Measurements from ENCODE around the gene SRD5A1. TPM values are rescaled to one million over a fixed set of nuclear protein-coding genes. Genes with fewer than 3 reads are reported as not detected.

The SRD5A1 gene
- total RNA-seq, 1 donor from 2014 or later, result 14.8 TPM

DNA sequence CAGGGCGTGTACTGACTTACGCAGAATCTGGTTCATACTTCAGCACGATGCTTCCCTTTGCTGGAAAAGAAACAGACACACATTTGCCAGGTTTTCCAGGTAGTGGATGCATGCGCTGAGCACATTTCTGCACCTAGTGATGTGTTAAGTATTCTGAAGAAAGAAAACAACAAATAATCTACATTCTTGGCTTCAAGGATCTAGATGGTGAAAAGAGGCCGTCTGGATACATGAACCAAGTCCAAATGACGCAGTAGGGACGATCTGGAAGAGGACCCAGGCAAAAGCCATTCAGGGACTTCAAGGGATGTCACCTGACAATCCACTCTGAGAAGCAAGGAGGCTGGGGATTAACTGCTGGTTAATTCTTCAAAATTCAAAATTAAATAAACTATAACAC is 30.8 kb upstream of the SRD5A1 start:
- no peaks in the 10 kb centered on the region for H3K9me3 Mint-ChIP-seq
- no peaks in the 10 kb centered on the region for H3K4me1 Mint-ChIP-seq
- no peak overlapping the region for H3K4me3 Mint-ChIP-seq
- TF ChIP-seq, protein P1, sequence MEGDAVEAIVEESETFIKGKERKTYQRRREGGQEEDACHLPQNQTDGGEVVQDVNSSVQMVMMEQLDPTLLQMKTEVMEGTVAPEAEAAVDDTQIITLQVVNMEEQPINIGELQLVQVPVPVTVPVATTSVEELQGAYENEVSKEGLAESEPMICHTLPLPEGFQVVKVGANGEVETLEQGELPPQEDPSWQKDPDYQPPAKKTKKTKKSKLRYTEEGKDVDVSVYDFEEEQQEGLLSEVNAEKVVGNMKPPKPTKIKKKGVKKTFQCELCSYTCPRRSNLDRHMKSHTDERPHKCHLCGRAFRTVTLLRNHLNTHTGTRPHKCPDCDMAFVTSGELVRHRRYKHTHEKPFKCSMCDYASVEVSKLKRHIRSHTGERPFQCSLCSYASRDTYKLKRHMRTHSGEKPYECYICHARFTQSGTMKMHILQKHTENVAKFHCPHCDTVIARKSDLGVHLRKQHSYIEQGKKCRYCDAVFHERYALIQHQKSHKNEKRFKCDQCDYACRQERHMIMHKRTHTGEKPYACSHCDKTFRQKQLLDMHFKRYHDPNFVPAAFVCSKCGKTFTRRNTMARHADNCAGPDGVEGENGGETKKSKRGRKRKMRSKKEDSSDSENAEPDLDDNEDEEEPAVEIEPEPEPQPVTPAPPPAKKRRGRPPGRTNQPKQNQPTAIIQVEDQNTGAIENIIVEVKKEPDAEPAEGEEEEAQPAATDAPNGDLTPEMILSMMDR (IDR thresholded peaks at IDR 0.05), result no peak
- H3K27ac Mint-ChIP-seq, result no peak overlapping the region
- H3K36me3 Mint-ChIP-seq (ENCODE audit: low read depth), result peaks cover 95% of the 10 kb centered on the region
- ChIA-PET POLR2A (no interaction called here), CTCF (no interaction called here)
- intact Hi-C loops (cut with micrococcal nuclease), result no loop called here
- H3K27me3 Mint-ChIP-seq, result no peaks in the 10 kb centered on the region
- ATAC-seq (ENCODE audit: low read depth) (no peak), DNase-seq (no peak)

DNA sequence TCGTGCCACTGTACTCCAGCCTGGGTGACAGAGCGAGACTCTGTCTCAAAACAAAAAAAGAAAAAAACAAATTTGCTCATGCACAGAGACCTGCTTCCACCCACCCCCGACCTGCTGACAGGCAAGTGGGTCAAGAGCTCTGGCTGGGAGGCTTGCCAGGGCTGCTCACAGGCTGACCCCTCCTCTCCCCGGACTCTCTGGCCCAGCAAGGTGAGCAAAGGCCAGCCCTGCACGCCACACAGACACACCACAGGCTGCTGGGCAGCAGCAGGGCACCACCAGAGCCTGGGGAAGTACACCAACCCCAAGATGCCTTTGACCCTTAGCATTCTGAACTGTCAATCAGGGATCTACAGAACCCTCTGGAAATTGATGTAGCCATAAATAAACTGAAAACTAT is 29.6 kb upstream of the SRD5A1 start:
- H3K4me3 Mint-ChIP-seq, result no peak overlapping the region
- TF ChIP-seq, protein P1 (IDR thresholded peaks at IDR 0.05), result no peak
- no peaks in the 10 kb centered on the region for H3K4me1 Mint-ChIP-seq
- no peak for ATAC-seq (ENCODE audit: low read depth)
- POLR2A ChIA-PET, result no interaction called here
- H3K27ac Mint-ChIP-seq, result no peak overlapping the region
- intact Hi-C loops (cut with micrococcal nuclease), result no loop called here
- no peaks in the 10 kb centered on the region for H3K27me3 Mint-ChIP-seq
- CTCF ChIA-PET, result no interaction called here
- DNase-seq, result no peak
- no peaks in the 10 kb centered on the region for H3K9me3 Mint-ChIP-seq
- H3K36me3 Mint-ChIP-seq (ENCODE audit: low read depth), result peaks cover 95% of the 10 kb centered on the region

DNA sequence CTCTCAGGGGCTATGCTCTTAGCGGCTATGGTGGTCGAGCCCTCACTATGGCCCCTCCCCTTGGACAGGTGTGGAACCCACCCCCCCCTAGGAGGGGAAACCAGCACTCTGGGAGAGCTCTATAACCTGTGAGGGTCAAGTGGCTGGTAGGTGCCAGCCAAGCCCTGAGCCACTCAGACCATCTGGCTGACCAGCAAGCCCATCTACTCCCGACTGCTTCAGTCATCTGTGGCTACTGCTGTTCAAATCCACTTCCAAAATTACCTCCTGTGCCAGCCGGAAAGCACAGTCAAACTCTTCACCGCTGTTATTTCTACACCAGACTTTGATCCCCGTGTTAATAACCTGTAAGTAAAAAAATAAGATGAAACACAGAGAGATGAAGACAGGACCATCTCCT is 28.9 kb upstream of the SRD5A1 start:
- TF ChIP-seq, protein P1 (IDR thresholded peaks at IDR 0.05), result no peak
- ChIA-PET POLR2A (no interaction called here), CTCF (no interaction called here)
- H3K4me1 Mint-ChIP-seq, result no peaks in the 10 kb centered on the region
- H3K27me3 Mint-ChIP-seq, result no peaks in the 10 kb centered on the region
- H3K9me3 Mint-ChIP-seq, result no peaks in the 10 kb centered on the region
- no peak overlapping the region for H3K27ac Mint-ChIP-seq
- intact Hi-C loops (cut with micrococcal nuclease), result no loop called here
- DNase-seq (no peak), ATAC-seq (ENCODE audit: low read depth) (no peak)
- H3K36me3 Mint-ChIP-seq (ENCODE audit: low read depth), result peaks cover 96% of the 10 kb centered on the region
- no peak overlapping the region for H3K4me3 Mint-ChIP-seq

DNA sequence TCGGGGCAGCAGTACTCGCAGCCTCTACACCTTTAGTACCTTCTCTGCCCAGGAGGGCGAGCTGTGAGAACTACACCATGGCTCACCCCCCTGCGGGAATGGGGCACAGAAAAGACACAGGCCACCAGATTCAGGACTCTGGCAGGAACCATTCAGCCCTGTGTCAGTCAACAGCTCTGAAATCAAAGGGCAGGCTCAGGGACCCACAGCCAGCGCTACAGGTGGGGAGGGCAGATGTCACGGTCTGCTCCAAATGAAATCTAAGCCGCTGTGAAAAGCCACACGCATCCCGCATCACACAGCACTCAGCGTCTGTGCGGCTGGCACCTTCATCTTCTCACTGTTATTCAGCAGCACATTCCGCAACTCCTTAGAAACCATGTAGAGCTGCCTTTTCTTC is 28.3 kb upstream of the SRD5A1 start:
- POLR2A ChIA-PET, result no interaction called here
- H3K27ac Mint-ChIP-seq, result no peak overlapping the region
- TF ChIP-seq, protein P1 (IDR thresholded peaks at IDR 0.05), result no peak
- ATAC-seq (ENCODE audit: low read depth) (no peak), DNase-seq (no peak)
- intact Hi-C loops (cut with micrococcal nuclease), result no loop called here
- no peaks in the 10 kb centered on the region for H3K4me1 Mint-ChIP-seq
- CTCF ChIA-PET, result no interaction called here
- no peak overlapping the region for H3K4me3 Mint-ChIP-seq
- H3K27me3 Mint-ChIP-seq, result no peaks in the 10 kb centered on the region
- H3K36me3 Mint-ChIP-seq (ENCODE audit: low read depth), result peaks cover 98% of the 10 kb centered on the region
- H3K9me3 Mint-ChIP-seq, result no peaks in the 10 kb centered on the region

DNA sequence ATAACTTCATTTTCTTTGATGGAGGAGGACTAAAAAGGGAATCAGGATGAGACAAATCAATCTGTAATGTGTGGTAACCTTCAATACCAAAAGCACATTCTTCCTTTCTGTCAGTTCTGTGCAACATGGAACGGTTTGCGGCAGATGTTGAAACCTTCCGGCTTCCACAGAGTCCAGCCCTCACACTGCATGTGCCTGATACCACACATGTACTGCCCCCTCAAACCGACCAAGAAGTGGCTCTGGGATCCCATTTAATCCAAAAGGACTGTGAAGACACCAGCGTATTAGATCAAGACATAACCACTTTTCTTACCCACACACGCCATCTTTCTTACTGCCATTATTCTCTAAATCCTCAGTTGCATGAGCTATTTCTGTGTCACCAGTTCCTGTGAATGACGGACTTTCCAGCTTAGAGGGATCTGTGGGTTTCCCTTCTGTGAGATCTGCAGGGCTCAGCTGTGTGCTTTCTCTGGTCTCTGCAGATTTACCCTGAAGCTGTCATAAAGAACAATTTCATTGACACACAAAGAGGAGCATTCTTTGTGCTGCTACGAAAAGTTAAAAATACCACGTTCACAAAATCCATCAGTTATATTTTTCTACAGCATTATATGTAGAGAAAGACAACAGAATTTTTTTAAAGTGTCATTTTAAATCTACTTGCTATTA is 26.2 kb upstream of the SRD5A1 start:
- POLR2A ChIA-PET, result no interaction called here
- H3K36me3 Mint-ChIP-seq (ENCODE audit: low read depth), result peaks cover 98% of the 10 kb centered on the region
- TF ChIP-seq, protein P1 (IDR thresholded peaks at IDR 0.05), result no peak

More for the DNA sequence above, 26.2 kb upstream of the SRD5A1 start:
- no peak for DNase-seq
- Mint-ChIP-seq H3K27me3 (no peaks in the 10 kb centered on the region), H3K27ac (no peak overlapping the region), H3K4me1 (no peaks in the 10 kb centered on the region), H3K9me3 (no peaks in the 10 kb centered on the region), H3K4me3 (no peak overlapping the region)
- no peak for ATAC-seq (ENCODE audit: low read depth)
- CTCF ChIA-PET, result interaction anchor here (0.7 kb wide), 1 partner anchor 138 kb away, joined by 3 read pairs; no protein-coding TSS in a partner anchor
- intact Hi-C loops (cut with micrococcal nuclease), result no loop called here
